NCI-H1105 (cell line): ENCODE data around the gene IRS4.
A peak's percentile ranks its signal among the peaks of the same experiment; 100 is the strongest.

Experiments
- DNase-seq: peaks from one replicate; lab custom pipeline; 2025; lab: John Stamatoyannopoulos, UW

Gene IRS4

GRCh38 chrX:108736509-108737479, at the start of gene IRS4:
IRS4 (minus strand) TSS chrX:108736563.
- DNase-seq = peak; percentile 57

DNA sequence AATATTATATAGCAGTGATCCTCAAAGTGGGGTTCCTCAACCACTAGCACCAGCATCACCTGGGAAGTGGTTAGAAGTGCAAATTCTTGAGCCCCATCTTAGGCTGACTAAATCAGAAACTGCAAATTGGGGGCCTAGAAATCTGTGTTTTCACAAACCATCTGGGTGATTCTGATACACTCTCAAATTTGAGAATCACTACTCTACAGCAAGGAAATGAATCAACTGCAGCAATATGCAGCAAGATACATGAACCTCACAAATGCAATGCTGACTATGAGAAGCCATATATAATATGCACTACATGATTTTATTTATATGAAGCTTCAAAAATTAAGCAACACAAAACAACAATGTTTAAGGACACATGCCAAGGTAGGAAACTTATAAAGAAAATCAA, 36.2 kb upstream of the IRS4 start:
- no peak for DNase-seq

DNA sequence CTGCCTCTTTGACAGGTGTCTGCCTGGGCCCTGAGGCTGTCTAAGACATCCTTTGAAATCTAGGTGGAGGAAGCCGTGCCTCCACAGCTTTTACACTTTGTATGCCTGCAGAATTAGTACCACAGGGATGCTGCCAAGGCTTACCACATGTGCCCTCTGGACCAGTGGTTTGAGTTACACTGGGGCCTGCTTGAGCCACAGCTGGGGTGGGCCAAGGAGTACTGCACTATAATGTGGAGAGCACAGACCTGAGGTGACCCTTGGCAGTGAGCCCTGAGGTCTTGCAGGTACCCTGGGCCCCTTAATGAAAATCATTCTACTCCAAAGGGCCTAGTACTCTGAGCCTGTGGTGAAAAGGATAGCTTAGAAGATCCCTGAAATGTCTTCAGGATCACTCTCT, 27.2 kb upstream of the IRS4 start:
- DNase-seq = no peak

- DNase-seq = no peak
Measured at GRCh38 chrX:108740299-108740774, 4.0 kb upstream of the IRS4 start.

- no peak for DNase-seq
Measured at GRCh38 chrX:108737754-108738153, 1.4 kb upstream of the IRS4 start.

DNA sequence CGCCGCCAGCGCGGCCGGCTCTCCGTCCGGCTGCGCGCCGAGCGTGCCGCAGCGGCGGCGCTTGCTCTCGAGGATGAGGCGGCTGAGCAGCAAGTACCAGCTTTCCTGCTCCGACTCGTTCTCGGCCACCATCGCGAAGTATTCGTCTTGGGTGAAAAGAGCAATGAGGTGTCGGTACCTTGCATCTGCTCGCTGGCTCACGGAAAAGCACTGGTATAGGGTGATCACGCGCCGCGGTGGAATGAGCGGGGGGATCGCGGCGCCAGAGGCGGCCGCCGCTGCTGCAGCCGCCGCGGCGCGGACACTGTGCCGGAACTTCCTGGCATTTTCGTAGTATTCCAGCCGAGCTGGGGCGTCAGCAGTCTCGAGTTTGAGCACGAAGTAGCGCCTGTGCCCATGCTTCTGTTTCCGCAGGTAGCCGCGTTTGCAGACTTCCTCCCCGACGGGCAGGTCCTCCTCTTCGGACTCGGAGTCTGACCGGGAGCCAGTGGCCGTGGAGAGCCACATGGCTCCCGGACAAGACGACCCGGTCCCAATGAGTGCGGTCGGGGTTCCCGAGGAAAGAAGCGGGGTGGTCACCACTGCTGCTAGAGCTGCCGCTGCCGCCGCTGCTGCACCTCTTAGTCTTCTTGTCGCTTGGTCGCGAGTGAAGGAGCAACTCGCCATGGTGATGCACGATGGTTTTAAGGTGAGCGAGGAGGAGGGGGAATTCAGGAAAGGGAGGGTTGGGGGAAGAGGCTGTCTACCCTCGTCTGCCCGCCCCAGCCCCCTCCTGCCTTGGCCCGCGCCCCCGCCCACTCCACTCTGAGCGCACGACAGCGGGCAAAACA, 469 bp downstream of the IRS4 start:
- no peak for DNase-seq

- DNase-seq = peak; percentile 6
Measured at GRCh38 chrX:108735091-108735678, 1.2 kb downstream of the IRS4 start.

- DNase-seq = no peak
Measured at GRCh38 chrX:108734426-108734825, 1.9 kb downstream of the IRS4 start.

DNA sequence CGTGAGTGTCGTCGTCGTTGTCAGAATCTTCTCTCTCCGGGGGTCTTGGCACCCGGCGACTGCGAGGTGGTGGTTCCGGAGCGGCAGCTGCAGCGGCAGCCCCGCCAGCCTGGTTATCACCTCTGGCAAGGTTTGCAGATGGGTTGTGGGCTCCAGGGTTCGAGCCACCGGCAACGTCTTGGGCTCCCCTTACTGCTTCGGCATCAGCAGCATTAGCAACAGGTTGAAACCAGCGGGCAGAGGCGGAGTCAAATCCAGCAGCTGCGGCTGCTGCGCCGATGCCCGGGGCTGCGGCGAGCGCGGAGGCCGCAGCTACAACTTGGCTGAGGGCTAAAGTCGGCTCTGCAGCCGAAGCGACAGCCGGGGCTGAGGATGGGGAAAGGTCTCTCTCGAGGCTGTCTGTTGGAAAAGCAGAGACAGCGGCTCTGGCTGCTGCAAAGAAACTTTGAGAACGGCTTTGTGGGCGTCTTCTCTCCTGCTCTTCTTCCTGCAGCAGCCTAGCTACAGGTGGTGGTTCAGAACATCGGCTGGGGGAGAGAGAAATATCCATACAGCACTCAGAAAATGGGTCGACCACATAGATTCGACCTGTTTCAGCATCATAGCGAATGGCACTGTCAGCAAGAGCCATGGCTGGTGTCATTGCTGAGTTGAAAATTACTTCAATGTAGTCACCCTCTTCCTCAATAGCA, 3.6 kb downstream of the IRS4 start:
- peak; percentile 9 for DNase-seq

GRCh38 chrX:108731153-108731552, 5.2 kb downstream of the IRS4 start:
- no peak for DNase-seq

GRCh38 chrX:108726748-108727147, 9.6 kb downstream of the IRS4 start:
- no peak for DNase-seq

- DNase-seq = no peak
Measured at GRCh38 chrX:108722561-108722960, 13.8 kb downstream of the IRS4 start.

DNA sequence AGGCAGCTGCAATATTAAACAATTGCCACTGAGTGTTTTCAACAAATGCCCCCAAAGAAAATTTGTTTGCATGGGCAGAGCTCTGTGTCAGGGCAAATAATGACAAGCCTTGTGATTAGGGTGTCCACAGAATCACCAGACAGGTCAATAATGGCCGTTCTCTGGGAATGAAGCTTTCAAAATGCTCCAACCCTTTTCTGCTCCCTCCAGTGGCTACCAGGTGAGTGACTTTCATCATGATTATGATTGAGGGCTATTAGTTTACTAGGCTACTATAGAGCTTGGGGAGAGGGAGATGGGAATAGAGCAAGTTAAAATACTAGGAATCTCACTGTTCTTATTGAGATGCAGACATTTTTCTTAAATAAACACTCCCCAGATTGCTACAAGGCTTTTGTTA, 23.5 kb downstream of the IRS4 start:
- DNase-seq = no peak

DNA sequence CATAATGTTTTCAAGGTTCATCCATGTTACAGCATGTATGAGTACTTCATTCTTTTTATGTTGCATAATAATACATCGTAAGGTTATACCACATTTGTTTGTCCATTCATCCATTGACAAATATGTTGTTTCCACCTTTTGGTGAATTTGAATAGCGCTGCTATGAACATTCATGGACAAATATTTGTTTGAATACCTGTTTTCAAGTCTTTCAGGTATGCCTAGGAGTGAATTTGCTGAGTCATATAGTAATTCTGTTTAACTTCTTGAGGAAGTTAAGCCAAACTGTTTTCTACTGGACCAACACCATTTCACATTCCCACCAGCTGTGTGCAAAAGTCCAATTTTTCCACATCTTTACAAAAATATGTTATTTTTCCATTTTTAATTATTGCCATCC, 31.5 kb downstream of the IRS4 start:
- no peak for DNase-seq

GRCh38 chrX:108702530-108702929, 33.8 kb downstream of the IRS4 start:
- DNase-seq = no peak

- DNase-seq = no peak
Measured at GRCh38 chrX:108701633-108702032, 34.7 kb downstream of the IRS4 start.

DNA sequence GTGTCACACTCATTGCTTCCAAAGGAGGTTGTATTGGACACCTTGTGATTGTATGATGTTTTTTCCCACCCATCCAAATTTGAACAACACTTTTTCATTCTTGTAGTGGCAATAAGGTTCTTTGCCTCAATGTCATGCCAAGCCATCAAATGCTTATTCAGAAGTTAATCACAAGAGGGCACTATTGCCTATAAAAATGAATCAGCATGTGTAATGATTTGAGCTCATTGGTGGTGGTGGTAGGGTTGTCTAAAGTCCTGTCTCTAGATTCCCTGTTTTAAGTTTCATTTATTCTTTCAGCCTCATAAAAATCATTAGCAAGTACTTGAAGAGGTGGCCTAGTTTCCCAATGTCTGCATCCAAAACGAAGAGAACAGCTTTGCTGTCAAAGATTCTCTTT, 37.0 kb downstream of the IRS4 start:
- peak; percentile 30 for DNase-seq

GRCh38 chrX:108696690-108697089, 39.7 kb downstream of the IRS4 start:
- DNase-seq = no peak
